HepG2 (cell line): Measurements from ENCODE around the gene FRK. TPM values are rescaled to one million over a fixed set of nuclear protein-coding genes. Genes with fewer than 3 reads are reported as not detected.

ENCODE experiments used
- FOXO1 ChIP-seq: sonication (generic); formaldehyde crosslinking; IDR thresholded peaks from 2 replicates; pipeline ENCODE4 v1.4.0; 2020; ENCODE audit warnings: missing genetic modification reagents
- HDAC2 ChIP-seq: sonication (generic); formaldehyde crosslinking; IDR thresholded peaks from 2 replicates; pipeline ENCODE4 v1.4.0; 2020; ENCODE audit warnings: missing genetic modification reagents
- HNF4A ChIP-seq: sonication (generic); formaldehyde crosslinking; IDR thresholded peaks from 2 replicates; pipeline ENCODE4 v1.4.0; 2020; ENCODE audit warnings: missing genetic modification reagents
- HNRNPUL1 ChIP-seq: fragments of 200-400 bp; formaldehyde crosslinking; IDR thresholded peaks from 2 replicates; pipeline ENCODE4 v1.6.1; 2017; ENCODE audit warnings: low read depth, mild to moderate bottlenecking, low read length, moderate library complexity
- PCBP2 ChIP-seq: fragments of 200-400 bp; formaldehyde crosslinking; optimal IDR thresholded peaks from 2 replicates; pipeline ENCODE3; 2018; ENCODE audit warnings: low read length, low read depth; ENCODE audit not compliant: poor library complexity, severe bottlenecking
- RAD21 ChIP-seq: fragments of 450-650 bp; formaldehyde crosslinking; IDR thresholded peaks from 2 replicates; pipeline ENCODE4 v1.5.0; 2020; ENCODE audit warnings: mild to moderate bottlenecking
- RXRB ChIP-seq: IDR thresholded peaks from 2 replicates; pipeline ENCODE4 v1.6.1; 2016; ENCODE audit warnings: borderline replicate concordance, missing genetic modification reagents, missing compliant biosample characterization
- ZNF333 ChIP-seq: sonication (generic); formaldehyde crosslinking; IDR thresholded peaks from 2 replicates; pipeline ENCODE4 v1.4.0; 2020; ENCODE audit warnings: mild to moderate bottlenecking, missing genetic modification reagents, borderline replicate concordance
- ZNF343 ChIP-seq: sonication (generic); formaldehyde crosslinking; IDR thresholded peaks from 2 replicates; pipeline ENCODE4 v1.4.0; 2020; ENCODE audit warnings: mild to moderate bottlenecking, missing genetic modification reagents
- ZNF460 ChIP-seq: sonication (generic); formaldehyde crosslinking; IDR thresholded peaks from 2 replicates; pipeline ENCODE4 v1.5.1; 2020; ENCODE audit warnings: missing genetic modification reagents, mild to moderate bottlenecking, borderline replicate concordance
- polyA plus RNA-seq, 8 experiments: library from polyadenylated mRNA; depleted of rRNA in 3 of 8; stranded (reverse) in 7 of 8; unstranded in 1 of 8; fragments of >200 nt; fragmentation: Illumina TruSeq in 4 of 8; extraction: Trizol in 4 of 8; gene quantifications; 2 replicates each; pipeline versions ENCODE4 v1.2.1 to v1.2.3, GENCODE V29; 2011 to 2016; ENCODE audit warnings: low read depth in 4 of 8, missing spikeins in 1 of 8, mixed read lengths in 1 of 8; ENCODE audit not compliant: insufficient read depth in 1 of 8
- total RNA-seq, 5 experiments: library from RNA; depleted of rRNA; stranded (reverse); fragments of >200 nt; fragmentation: Illumina TruSeq; extraction: Trizol; gene quantifications; 2 replicates each; pipeline ENCODE4 v1.2.3, GENCODE V29; 2016; ENCODE audit warnings: low read depth in 1 of 5
- TF ChIP-seq, protein P1 (sequence below): IDR thresholded peaks from 2 replicates; pipeline ENCODE4 v1.6.1; 2016; ENCODE audit warnings: control low read depth
- TF ChIP-seq, protein P2 (sequence below): sonication (generic); formaldehyde crosslinking; conservative IDR thresholded peaks from 2 replicates; pipeline ENCODE4 v1.4.0; 2020; ENCODE audit warnings: mild to moderate bottlenecking, missing genetic modification reagents, moderate library complexity
- TF ChIP-seq, protein P3 (sequence below): sonication (generic); formaldehyde crosslinking; IDR thresholded peaks from 2 replicates; pipeline ENCODE4 v1.4.0; 2020; ENCODE audit warnings: mild to moderate bottlenecking, missing genetic modification reagents, borderline replicate concordance
- TF ChIP-seq, protein P4 (sequence below): sonication (generic); formaldehyde crosslinking; IDR thresholded peaks from 2 replicates; pipeline ENCODE4 v1.5.0; 2020; ENCODE audit warnings: missing genetic modification reagents, mild to moderate bottlenecking, borderline replicate concordance
- TF ChIP-seq, protein P5 (sequence below): IDR thresholded peaks from 2 replicates; pipeline ENCODE4 v1.6.1; 2016; ENCODE audit warnings: missing genetic modification reagents, missing compliant biosample characterization
- TF ChIP-seq, protein P6 (sequence below), 2 experiments: sonication (generic) in 1 of 2; formaldehyde crosslinking in 1 of 2; IDR thresholded peaks; 2 replicates each; pipeline versions ENCODE4 v1.4.0 to v1.6.1; 2018 to 2020; ENCODE audit warnings: missing genetic modification reagents in 2 of 2, borderline replicate concordance in 1 of 2, low read depth in 1 of 2, mild to moderate bottlenecking in 1 of 2, missing biosample characterization in 1 of 2
- TF ChIP-seq, protein P7 (sequence below): sonication (generic); formaldehyde crosslinking; IDR thresholded peaks from 2 replicates; pipeline ENCODE4 v1.5.0; 2020; ENCODE audit warnings: mild to moderate bottlenecking, missing genetic modification reagents, moderate library complexity

The FRK gene
- total and polyA plus RNA-seq, 2 of the 13 experiments (the other 11 are each of a cell fraction or from before 2014, with no cell fraction given), result 1.3 to 2.9 TPM

DNA sequence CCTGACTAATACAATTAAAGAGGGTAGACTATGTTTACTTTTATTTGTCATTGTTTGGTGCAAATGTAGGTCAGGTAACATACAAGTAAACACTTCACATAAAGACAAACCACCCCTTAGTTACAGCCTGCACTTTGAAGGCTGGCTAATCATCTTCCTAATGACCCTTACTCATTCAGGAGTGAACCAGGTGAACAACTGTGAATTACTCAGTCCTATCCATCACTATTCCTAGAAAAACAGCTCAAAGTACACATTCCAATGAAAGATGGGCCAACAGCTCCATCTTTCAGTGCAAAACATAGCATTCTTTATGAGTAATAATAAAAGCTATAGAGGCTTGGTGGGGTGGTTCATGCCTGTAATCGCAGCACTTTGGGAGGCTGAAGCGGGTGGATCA is 78.2 kb downstream of the FRK start (continued):
- TF ChIP-seq, protein P1, sequence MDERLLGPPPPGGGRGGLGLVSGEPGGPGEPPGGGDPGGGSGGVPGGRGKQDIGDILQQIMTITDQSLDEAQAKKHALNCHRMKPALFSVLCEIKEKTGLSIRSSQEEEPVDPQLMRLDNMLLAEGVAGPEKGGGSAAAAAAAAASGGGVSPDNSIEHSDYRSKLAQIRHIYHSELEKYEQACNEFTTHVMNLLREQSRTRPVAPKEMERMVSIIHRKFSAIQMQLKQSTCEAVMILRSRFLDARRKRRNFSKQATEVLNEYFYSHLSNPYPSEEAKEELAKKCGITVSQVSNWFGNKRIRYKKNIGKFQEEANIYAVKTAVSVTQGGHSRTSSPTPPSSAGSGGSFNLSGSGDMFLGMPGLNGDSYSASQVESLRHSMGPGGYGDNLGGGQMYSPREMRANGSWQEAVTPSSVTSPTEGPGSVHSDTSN (CRISPR knock-in tag), result 0 out of 2 replicates have a peak, but pooled peaks have one; percentile 25
- TF ChIP-seq ZNF333 (CRISPR knock-in tag) (no peak), RXRB (peak; percentile 56; the same call in 1 of the 2 replicates), HNF4A (peak; percentile 86), FOXO1 (CRISPR knock-in tag) (no peak), HNRNPUL1 (no peak), RAD21 (CRISPR knock-in tag) (no peak), PCBP2 (no peak), ZNF460 (no peak), ZNF343 (CRISPR knock-in tag) (no peak), HDAC2 (peak; percentile 47; the same call in 1 of the 2 replicates)
- TF ChIP-seq, protein P2, sequence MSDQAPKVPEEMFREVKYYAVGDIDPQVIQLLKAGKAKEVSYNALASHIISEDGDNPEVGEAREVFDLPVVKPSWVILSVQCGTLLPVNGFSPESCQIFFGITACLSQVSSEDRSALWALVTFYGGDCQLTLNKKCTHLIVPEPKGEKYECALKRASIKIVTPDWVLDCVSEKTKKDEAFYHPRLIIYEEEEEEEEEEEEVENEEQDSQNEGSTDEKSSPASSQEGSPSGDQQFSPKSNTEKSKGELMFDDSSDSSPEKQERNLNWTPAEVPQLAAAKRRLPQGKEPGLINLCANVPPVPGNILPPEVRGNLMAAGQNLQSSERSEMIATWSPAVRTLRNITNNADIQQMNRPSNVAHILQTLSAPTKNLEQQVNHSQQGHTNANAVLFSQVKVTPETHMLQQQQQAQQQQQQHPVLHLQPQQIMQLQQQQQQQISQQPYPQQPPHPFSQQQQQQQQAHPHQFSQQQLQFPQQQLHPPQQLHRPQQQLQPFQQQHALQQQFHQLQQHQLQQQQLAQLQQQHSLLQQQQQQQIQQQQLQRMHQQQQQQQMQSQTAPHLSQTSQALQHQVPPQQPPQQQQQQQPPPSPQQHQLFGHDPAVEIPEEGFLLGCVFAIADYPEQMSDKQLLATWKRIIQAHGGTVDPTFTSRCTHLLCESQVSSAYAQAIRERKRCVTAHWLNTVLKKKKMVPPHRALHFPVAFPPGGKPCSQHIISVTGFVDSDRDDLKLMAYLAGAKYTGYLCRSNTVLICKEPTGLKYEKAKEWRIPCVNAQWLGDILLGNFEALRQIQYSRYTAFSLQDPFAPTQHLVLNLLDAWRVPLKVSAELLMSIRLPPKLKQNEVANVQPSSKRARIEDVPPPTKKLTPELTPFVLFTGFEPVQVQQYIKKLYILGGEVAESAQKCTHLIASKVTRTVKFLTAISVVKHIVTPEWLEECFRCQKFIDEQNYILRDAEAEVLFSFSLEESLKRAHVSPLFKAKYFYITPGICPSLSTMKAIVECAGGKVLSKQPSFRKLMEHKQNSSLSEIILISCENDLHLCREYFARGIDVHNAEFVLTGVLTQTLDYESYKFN, result peak; percentile 37; the same call in 1 of the 2 replicates
- TF ChIP-seq, protein P3, sequence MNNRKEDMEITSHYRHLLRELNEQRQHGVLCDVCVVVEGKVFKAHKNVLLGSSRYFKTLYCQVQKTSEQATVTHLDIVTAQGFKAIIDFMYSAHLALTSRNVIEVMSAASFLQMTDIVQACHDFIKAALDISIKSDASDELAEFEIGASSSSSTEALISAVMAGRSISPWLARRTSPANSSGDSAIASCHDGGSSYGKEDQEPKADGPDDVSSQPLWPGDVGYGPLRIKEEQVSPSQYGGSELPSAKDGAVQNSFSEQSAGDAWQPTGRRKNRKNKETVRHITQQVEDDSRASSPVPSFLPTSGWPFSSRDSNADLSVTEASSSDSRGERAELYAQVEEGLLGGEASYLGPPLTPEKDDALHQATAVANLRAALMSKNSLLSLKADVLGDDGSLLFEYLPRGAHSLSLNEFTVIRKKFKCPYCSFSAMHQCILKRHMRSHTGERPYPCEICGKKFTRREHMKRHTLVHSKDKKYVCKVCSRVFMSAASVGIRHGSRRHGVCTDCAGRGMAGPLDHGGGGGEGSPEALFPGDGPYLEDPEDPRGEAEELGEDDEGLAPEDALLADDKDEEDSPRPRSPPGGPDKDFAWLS (CRISPR knock-in tag), result no peak
- TF ChIP-seq, protein P4, sequence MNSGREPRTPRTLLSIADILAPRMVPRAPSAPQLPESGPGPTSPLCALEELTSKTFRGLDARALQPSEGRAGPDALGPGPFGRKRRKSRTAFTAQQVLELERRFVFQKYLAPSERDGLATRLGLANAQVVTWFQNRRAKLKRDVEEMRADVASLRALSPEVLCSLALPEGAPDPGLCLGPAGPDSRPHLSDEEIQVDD (CRISPR knock-in tag), result no peak
- TF ChIP-seq, protein P5, sequence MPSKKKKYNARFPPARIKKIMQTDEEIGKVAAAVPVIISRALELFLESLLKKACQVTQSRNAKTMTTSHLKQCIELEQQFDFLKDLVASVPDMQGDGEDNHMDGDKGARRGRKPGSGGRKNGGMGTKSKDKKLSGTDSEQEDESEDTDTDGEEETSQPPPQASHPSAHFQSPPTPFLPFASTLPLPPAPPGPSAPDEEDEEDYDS (CRISPR knock-in tag), result no peak
- TF ChIP-seq, protein P6, sequence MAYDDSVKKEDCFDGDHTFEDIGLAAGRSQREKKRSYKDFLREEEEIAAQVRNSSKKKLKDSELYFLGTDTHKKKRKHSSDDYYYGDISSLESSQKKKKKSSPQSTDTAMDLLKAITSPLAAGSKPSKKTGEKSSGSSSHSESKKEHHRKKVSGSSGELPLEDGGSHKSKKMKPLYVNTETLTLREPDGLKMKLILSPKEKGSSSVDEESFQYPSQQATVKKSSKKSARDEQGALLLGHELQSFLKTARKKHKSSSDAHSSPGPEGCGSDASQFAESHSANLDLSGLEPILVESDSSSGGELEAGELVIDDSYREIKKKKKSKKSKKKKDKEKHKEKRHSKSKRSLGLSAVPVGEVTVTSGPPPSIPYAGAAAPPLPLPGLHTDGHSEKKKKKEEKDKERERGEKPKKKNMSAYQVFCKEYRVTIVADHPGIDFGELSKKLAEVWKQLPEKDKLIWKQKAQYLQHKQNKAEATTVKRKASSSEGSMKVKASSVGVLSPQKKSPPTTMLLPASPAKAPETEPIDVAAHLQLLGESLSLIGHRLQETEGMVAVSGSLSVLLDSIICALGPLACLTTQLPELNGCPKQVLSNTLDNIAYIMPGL (CRISPR knock-in tag; IDR thresholded peaks at IDR 0.05; ENCODE audit: borderline replicate concordance in 1 of 2, low read depth in 1 of 2), result no peak
- TF ChIP-seq, protein P7, sequence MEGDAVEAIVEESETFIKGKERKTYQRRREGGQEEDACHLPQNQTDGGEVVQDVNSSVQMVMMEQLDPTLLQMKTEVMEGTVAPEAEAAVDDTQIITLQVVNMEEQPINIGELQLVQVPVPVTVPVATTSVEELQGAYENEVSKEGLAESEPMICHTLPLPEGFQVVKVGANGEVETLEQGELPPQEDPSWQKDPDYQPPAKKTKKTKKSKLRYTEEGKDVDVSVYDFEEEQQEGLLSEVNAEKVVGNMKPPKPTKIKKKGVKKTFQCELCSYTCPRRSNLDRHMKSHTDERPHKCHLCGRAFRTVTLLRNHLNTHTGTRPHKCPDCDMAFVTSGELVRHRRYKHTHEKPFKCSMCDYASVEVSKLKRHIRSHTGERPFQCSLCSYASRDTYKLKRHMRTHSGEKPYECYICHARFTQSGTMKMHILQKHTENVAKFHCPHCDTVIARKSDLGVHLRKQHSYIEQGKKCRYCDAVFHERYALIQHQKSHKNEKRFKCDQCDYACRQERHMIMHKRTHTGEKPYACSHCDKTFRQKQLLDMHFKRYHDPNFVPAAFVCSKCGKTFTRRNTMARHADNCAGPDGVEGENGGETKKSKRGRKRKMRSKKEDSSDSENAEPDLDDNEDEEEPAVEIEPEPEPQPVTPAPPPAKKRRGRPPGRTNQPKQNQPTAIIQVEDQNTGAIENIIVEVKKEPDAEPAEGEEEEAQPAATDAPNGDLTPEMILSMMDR, result peak; percentile 56
